ENCODE data around the gene DEFB128.

DNA sequence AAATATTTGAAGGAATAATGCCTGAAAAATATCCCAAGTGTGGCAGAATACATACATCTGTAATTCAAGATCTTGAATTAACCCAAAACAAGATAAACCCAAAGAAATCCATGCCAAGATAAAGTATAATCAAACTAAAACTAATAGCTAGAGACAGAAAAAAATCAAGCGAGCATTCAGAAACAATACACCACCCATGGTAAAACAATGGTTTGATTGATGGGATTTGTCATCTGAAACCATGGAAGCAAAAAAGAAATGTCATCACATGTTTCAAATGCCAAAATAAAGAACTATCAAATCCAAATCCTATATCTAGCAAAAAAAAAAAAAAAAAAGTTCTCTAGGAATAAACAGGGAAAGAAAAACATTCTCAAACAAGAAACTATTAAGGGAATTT is 37.4 kb downstream of the DEFB128 start:
- TF ChIP-seq, protein P1, sequence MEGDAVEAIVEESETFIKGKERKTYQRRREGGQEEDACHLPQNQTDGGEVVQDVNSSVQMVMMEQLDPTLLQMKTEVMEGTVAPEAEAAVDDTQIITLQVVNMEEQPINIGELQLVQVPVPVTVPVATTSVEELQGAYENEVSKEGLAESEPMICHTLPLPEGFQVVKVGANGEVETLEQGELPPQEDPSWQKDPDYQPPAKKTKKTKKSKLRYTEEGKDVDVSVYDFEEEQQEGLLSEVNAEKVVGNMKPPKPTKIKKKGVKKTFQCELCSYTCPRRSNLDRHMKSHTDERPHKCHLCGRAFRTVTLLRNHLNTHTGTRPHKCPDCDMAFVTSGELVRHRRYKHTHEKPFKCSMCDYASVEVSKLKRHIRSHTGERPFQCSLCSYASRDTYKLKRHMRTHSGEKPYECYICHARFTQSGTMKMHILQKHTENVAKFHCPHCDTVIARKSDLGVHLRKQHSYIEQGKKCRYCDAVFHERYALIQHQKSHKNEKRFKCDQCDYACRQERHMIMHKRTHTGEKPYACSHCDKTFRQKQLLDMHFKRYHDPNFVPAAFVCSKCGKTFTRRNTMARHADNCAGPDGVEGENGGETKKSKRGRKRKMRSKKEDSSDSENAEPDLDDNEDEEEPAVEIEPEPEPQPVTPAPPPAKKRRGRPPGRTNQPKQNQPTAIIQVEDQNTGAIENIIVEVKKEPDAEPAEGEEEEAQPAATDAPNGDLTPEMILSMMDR (IDR thresholded peaks at IDR 0.05; ENCODE audit: insufficient read depth, low read length, poor library complexity, severe bottlenecking) = no peak
- TF ChIP-seq EZH2phosphoT487 (conservative IDR thresholded peaks at IDR 0.05; ENCODE audit: low read length) = no peak

All from SU-DHL-6 (cell line).